Endodermal cell (in vitro differentiated cells): ENCODE results near the gene CTBP1. TPM values are rescaled to one million over a fixed set of nuclear protein-coding genes. Genes with fewer than 3 reads are reported as not detected.

Experiments
- DNase-seq: peaks from one replicate; pipeline ENCODE4 v3.0.0-alpha.2; 2017
- H3K27ac ChIP-seq: 2 replicates; pipeline ENCODE4 v1.5.1; 2013; ENCODE audit warnings: mild to moderate bottlenecking, low read depth, low read length, moderate library complexity
- H3K27me3 ChIP-seq: 2 replicates; pipeline ENCODE4 v1.6.1; 2013; ENCODE audit warnings: mild to moderate bottlenecking, low read length, moderate library complexity; ENCODE audit not compliant: insufficient read depth, control insufficient read depth, poor library complexity, severe bottlenecking
- H3K36me3 ChIP-seq: 2 replicates; pipeline ENCODE4 v1.7.0; 2013; ENCODE audit warnings: mild to moderate bottlenecking, low read length, moderate library complexity; ENCODE audit not compliant: control insufficient read depth, insufficient read depth
- H3K4me1 ChIP-seq: one replicate; pipeline ENCODE4 v1.7.0; 2013; ENCODE audit warnings: low read length; ENCODE audit not compliant: control insufficient read depth, insufficient read depth
- H3K4me3 ChIP-seq: 2 replicates; pipeline ENCODE4 v1.5.1; 2013; ENCODE audit warnings: mild to moderate bottlenecking, low read length, moderate library complexity
- H3K9ac ChIP-seq: 2 replicates; pipeline ENCODE4 v1.6.1; 2013; ENCODE audit warnings: mild to moderate bottlenecking, low read length, moderate library complexity; ENCODE audit not compliant: poor library complexity, severe bottlenecking; ENCODE audit errors: extremely low read depth
- H3K9me3 ChIP-seq: 2 replicates; pipeline ENCODE4 v1.6.1; 2013; ENCODE audit warnings: mild to moderate bottlenecking, low read length, moderate library complexity; ENCODE audit not compliant: control insufficient read depth
- H3K27ac Mint-ChIP-seq: 2 replicates; pipeline ENCODE4 v1.8.0; 2020; ENCODE audit warnings: mixed read lengths
- H3K27me3 Mint-ChIP-seq: 2 replicates; pipeline ENCODE4 v1.8.0; 2021; ENCODE audit warnings: mild to moderate bottlenecking, mixed read lengths; ENCODE audit not compliant: insufficient read depth
- H3K36me3 Mint-ChIP-seq: 2 replicates; pipeline ENCODE4 v1.8.0; 2020; ENCODE audit warnings: low read depth, mixed read lengths
- H3K4me1 Mint-ChIP-seq: 2 replicates; pipeline ENCODE4 v1.8.0; 2020; ENCODE audit warnings: mixed read lengths
- H3K4me3 Mint-ChIP-seq: 2 replicates; pipeline ENCODE4 v1.8.0; 2020; ENCODE audit warnings: mild to moderate bottlenecking, moderate library complexity, mixed read lengths
- H3K9me3 Mint-ChIP-seq: 2 replicates; pipeline ENCODE4 v1.8.0; 2020; ENCODE audit warnings: mild to moderate bottlenecking, mixed read lengths
- WGBS, 2 experiments: methylation state at CpG; one replicate each; pipeline versions ENCODE4 v1.1.5 to v1.1.7; 2013; ENCODE audit warnings: missing lambda C conversion rate in 2 of 2, mixed read lengths in 1 of 2; ENCODE audit not compliant: insufficient coverage in 1 of 2, insufficient read length in 1 of 2; 5-methylcytosine and 5-hydroxymethylcytosine counted together
- long read RNA-seq, 4 experiments: library from polyadenylated mRNA in 2 of 4; library from RNA in 1 of 4; library from capped mRNA in 1 of 4; stranded (forward) in 3 of 4; unstranded in 1 of 4; transcript quantifications; one replicate each; pipeline ENCODE4 v2.0.0, GENCODE V29; 2020 to 2021; ENCODE audit warnings: inconsistent platforms in 1 of 4
- polyA plus RNA-seq, 2 experiments: library from polyadenylated mRNA; stranded (reverse); fragments of 50-300 nt; gene quantifications; one replicate each; pipeline ENCODE4 v1.2.3, GENCODE V29; 2013
- total RNA-seq, 2 donors: library from RNA; stranded (reverse); fragmentation: NEBNext Ultra II Directional in 1 of 2; extraction: Animal tissue kit (Norgen Biotek cat#: 25700) in 1 of 2; gene quantifications; 2 replicates in 1 of 2; 3 replicates in 1 of 2; pipeline ENCODE4 v1.2.1, GENCODE V29; 2021
- TF ChIP-seq, protein P1 (sequence below): fragments of 200-600 bp; sonication (generic); conservative IDR thresholded peaks from 2 replicates; pipeline ENCODE4 v1.5.0; 2021; ENCODE audit warnings: antibody characterized with exemption, mild to moderate bottlenecking

CTBP1 gene
- 100 to 1,000 TPM; 181 to 189 TPM for total RNA-seq
- polyA plus RNA-seq (2013, experiment 1 of 2) = 145 TPM
- 147 TPM for polyA plus RNA-seq (2013, experiment 2 of 2)
- long read RNA-seq, experiment 1, partial matches to known transcripts = 16 of 47 reads
- long read RNA-seq, experiment 1, other reads (novel, unspliced or antisense) = 27 of 47 reads
- long read RNA-seq, experiment 2, transcript CTBP1-203 (10 exons, 2,467 nt) = major isoform, 203 of 580 reads
- long read RNA-seq, experiment 2, transcript CTBP1-201 (9 exons, 2,297 nt) = minor isoform, 50 of 580 reads
- long read RNA-seq, experiment 2, partial matches to known transcripts = 44 of 580 reads
- long read RNA-seq, experiment 2, other reads (novel, unspliced or antisense) = 281 of 580 reads
- long read RNA-seq, experiment 3, partial matches to known transcripts = 12 of 102 reads
- long read RNA-seq, experiment 3, other reads (novel, unspliced or antisense) = 85 of 102 reads
- long read RNA-seq, experiment 4, partial matches to known transcripts = 4 of 27 reads
- long read RNA-seq, experiment 4, other reads (novel, unspliced or antisense) = 23 of 27 reads

GRCh38 chr4:1248245-1249147 lies at the start of gene CTBP1:
TSS of gene CTBP1 (minus strand) at chr4:1249130. CDS start at chr4:1241331, 7,799 bp downstream.
- H3K27me3 ChIP-seq = no peaks in the 10 kb centered on the region
- H3K36me3 ChIP-seq = peaks cover 24% of the 10 kb centered on the region
- H3K9ac ChIP-seq = peak within 1 kb of the TSS; percentile 84
- TF ChIP-seq, protein P1, sequence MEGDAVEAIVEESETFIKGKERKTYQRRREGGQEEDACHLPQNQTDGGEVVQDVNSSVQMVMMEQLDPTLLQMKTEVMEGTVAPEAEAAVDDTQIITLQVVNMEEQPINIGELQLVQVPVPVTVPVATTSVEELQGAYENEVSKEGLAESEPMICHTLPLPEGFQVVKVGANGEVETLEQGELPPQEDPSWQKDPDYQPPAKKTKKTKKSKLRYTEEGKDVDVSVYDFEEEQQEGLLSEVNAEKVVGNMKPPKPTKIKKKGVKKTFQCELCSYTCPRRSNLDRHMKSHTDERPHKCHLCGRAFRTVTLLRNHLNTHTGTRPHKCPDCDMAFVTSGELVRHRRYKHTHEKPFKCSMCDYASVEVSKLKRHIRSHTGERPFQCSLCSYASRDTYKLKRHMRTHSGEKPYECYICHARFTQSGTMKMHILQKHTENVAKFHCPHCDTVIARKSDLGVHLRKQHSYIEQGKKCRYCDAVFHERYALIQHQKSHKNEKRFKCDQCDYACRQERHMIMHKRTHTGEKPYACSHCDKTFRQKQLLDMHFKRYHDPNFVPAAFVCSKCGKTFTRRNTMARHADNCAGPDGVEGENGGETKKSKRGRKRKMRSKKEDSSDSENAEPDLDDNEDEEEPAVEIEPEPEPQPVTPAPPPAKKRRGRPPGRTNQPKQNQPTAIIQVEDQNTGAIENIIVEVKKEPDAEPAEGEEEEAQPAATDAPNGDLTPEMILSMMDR = no peak
- DNase-seq = peak; percentile 87
- Mint-ChIP-seq H3K36me3 (peaks cover 34% of the 10 kb centered on the region), H3K4me3 (peak within 1 kb of the TSS; percentile 66), H3K27ac (peak within 1 kb of the TSS; percentile 39), H3K27me3 (peaks cover 7% of the 10 kb centered on the region), H3K9me3 (peaks cover 37% of the 10 kb centered on the region), H3K4me1 (peaks cover 10% of the 10 kb centered on the region)
- peak within 1 kb of the TSS; percentile 88 for H3K27ac ChIP-seq
- peaks cover 34% of the 10 kb centered on the region for H3K9me3 ChIP-seq
- H3K4me1 ChIP-seq = peaks cover 4% of the 10 kb centered on the region
- H3K4me3 ChIP-seq = peak within 1 kb of the TSS; percentile 85
- WGBS, 2 experiments = 0 to 3% methylated on average over 22 to 163 of the region's 163 CpGs

DNA sequence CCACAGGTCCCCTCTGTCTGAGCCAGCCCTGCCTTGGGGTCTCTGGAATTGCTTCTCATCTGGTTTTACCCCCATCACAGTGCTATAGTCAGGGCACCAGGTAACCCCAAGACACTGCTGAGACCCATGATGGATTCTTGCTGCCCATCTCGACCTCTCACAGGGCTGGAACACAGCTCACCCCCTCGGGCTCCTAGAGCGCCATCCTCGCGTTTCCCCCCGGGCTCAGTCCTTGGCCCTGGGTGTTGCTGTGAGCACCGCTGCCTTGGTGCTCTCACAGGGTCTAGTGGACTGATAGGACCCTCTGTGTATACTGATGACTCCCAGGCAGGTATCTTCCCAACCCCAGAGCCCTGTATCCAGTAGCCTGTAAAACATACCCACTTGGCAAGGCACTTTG lies 49.5 kb upstream of the CTBP1 start:
- TF ChIP-seq, protein P1 = no peak
- no peak overlapping the region for H3K27ac ChIP-seq
- DNase-seq = peak; percentile 14
- H3K9me3 Mint-ChIP-seq = no peaks in the 10 kb centered on the region
- H3K4me1 ChIP-seq = peaks cover 2% of the 10 kb centered on the region
- peaks cover 18% of the 10 kb centered on the region for H3K4me1 Mint-ChIP-seq
- no peak overlapping the region for H3K4me3 Mint-ChIP-seq
- H3K9ac ChIP-seq = no peak overlapping the region
- peaks cover 29% of the 10 kb centered on the region for H3K36me3 ChIP-seq
- H3K27ac Mint-ChIP-seq = no peak overlapping the region
- H3K9me3 ChIP-seq = no peaks in the 10 kb centered on the region
- H3K4me3 ChIP-seq = no peak overlapping the region
- H3K27me3 ChIP-seq = no peaks in the 10 kb centered on the region
- H3K36me3 Mint-ChIP-seq = peaks cover 49% of the 10 kb centered on the region
- no peaks in the 10 kb centered on the region for H3K27me3 Mint-ChIP-seq
- 94 to 98% methylated on average over 7 of the region's 7 CpGs for WGBS, 2 experiments
